Measurements from ENCODE around the gene PKD1.

DNA sequence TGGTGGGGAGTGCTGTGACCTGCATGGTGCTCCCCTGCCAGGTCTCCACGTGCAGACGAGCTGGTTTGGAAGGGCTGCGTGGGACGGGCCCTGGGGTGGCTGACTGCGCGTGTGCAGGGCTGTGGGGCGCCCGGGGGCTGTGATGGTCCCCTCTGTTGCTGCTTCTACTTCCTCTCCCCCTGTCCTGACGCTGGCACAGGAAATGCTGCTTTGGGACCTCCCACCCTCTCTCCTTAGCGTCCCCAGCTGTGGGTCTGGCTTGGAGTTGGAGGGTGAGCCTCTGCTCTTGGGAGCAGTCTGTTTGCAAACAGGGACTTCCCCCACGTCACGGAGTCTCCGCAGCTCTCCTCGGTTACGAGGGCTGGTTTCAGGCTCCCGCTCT lies 52.7 kb downstream of the PKD1 start:
- TF ChIP-seq, protein P1, sequence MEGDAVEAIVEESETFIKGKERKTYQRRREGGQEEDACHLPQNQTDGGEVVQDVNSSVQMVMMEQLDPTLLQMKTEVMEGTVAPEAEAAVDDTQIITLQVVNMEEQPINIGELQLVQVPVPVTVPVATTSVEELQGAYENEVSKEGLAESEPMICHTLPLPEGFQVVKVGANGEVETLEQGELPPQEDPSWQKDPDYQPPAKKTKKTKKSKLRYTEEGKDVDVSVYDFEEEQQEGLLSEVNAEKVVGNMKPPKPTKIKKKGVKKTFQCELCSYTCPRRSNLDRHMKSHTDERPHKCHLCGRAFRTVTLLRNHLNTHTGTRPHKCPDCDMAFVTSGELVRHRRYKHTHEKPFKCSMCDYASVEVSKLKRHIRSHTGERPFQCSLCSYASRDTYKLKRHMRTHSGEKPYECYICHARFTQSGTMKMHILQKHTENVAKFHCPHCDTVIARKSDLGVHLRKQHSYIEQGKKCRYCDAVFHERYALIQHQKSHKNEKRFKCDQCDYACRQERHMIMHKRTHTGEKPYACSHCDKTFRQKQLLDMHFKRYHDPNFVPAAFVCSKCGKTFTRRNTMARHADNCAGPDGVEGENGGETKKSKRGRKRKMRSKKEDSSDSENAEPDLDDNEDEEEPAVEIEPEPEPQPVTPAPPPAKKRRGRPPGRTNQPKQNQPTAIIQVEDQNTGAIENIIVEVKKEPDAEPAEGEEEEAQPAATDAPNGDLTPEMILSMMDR (IDR thresholded peaks at IDR 0.05), result no peak
- TF ChIP-seq EP300 (IDR thresholded peaks at IDR 0.05) (no peak), POLR2AphosphoS5 (IDR thresholded peaks at IDR 0.05) (peak in 1 of 4 donors; percentile 3)

Data from sigmoid colon (tissue), 4 donors.